Neural crest cell (in vitro differentiated cells): ENCODE results near the gene ASB18. TPM values are rescaled to one million over a fixed set of nuclear protein-coding genes. Genes with fewer than 3 reads are reported as not detected.

Experiments
- DNase-seq: peaks from one replicate; pipeline ENCODE4 v3.0.0; 2021; ENCODE audit warnings: low read depth, mixed read lengths, low spot score
- H3K27ac Mint-ChIP-seq: one replicate; pipeline ENCODE4 v1.8.0; 2021; ENCODE audit warnings: mild to moderate bottlenecking, mixed read lengths; ENCODE audit not compliant: unreplicated experiment
- H3K27me3 Mint-ChIP-seq: 2 replicates; pipeline ENCODE4 v1.8.0; 2021; ENCODE audit warnings: low read depth, mild to moderate bottlenecking, mixed read lengths
- H3K36me3 Mint-ChIP-seq: 2 replicates; pipeline ENCODE4 v1.8.0; 2021; ENCODE audit warnings: low read depth, mild to moderate bottlenecking, mixed read lengths
- H3K4me1 Mint-ChIP-seq: 2 replicates; pipeline ENCODE4 v1.8.0; 2021; ENCODE audit warnings: mixed read lengths
- H3K4me3 Mint-ChIP-seq: one replicate; pipeline ENCODE4 v1.8.0; 2021; ENCODE audit warnings: mild to moderate bottlenecking, mixed read lengths
- H3K9me3 Mint-ChIP-seq: 2 replicates; pipeline ENCODE4 v1.8.0; 2021; ENCODE audit warnings: mixed read lengths
- CTCF ChIP-seq: fragments of 200-600 bp; sonication (generic); conservative IDR thresholded peaks from 2 replicates; pipeline ENCODE4 v1.5.0; 2021; ENCODE audit warnings: antibody characterized with exemption, mild to moderate bottlenecking
- total RNA-seq: library from RNA; stranded (reverse); gene quantifications from 2 replicates; pipeline ENCODE4 v1.2.1, GENCODE V29; 2021

ASB18 gene
- total RNA-seq, 1 donor from 2014 or later, result not detected

- no peak for DNase-seq
- H3K4me1 Mint-ChIP-seq, result peaks cover 31% of the 10 kb centered on the region
- H3K27ac Mint-ChIP-seq, result no peak overlapping the region
- H3K27me3 Mint-ChIP-seq, result peaks cover 71% of the 10 kb centered on the region
- no peak for TF ChIP-seq CTCF
- H3K36me3 Mint-ChIP-seq, result peaks cover 3% of the 10 kb centered on the region
- H3K4me3 Mint-ChIP-seq, result no peak overlapping the region
- H3K9me3 Mint-ChIP-seq, result no peaks in the 10 kb centered on the region
These were observed 100.6 kb downstream of the ASB18 start for GRCh38 chr2:236163471-236164200.

DNA sequence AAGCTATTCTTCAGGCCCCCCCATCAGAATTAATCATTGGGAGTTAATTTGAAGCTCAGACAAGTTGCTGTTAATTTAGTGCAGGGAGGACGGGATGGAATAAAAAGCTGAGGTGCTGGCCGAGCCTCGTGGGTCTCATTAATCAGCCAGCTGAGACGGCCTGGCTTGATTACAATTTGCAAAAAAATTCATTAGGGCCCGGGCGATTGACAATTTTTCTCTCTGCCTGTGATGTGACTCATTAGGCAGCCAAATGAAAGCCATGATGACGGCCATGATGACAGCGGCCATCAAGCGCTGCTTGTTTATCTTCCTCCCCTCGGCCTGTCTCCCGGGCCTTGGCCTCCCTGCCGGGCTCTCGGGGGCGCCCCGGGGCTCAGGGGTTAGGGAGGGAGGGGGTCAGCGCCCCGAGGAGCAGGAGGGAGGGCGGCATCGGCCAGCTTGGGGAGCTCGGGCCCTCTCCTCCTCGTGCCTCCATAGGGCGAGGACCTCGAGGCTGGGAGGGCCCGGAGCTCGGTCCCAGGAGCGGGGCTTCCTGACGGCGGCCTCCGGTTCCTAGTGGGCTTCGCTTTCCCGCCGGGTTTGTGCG is 101.2 kb downstream of the ASB18 start:
- H3K36me3 Mint-ChIP-seq, result peaks cover 3% of the 10 kb centered on the region
- H3K4me3 Mint-ChIP-seq, result peak overlapping the region; percentile 75
- no peaks in the 10 kb centered on the region for H3K9me3 Mint-ChIP-seq

GRCh38 chr2:236162031-236162845 is 102.0 kb downstream of the ASB18 start:
- Mint-ChIP-seq H3K4me1 (peaks cover 35% of the 10 kb centered on the region), H3K36me3 (peaks cover 3% of the 10 kb centered on the region)

More for the DNA sequence above, 101.2 kb downstream of the ASB18 start:
- peaks cover 75% of the 10 kb centered on the region for H3K27me3 Mint-ChIP-seq
- no peak for TF ChIP-seq CTCF
- no peak overlapping the region for H3K27ac Mint-ChIP-seq
- H3K4me1 Mint-ChIP-seq, result peaks cover 35% of the 10 kb centered on the region
- no peak for DNase-seq

DNA sequence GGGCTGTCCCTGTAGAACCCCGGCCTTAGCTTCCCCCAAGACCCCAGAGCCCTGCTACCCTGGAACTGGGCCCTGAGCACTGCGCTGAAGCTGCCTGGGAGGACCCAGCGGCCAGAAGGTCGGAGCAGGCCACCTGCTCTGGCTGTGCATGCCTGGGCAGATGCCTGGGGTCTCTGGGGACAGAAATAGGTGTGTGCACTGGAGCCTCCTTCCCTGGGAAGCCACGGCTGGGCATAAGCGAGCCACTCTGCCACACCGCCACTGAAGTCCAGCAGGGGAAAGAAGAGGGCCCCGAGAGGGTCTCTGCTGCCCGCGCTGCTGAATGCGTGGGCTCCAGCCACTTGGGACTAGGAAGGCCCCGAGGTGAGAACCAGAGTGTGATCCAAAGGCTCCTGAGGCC is 102.7 kb downstream of the ASB18 start:
- Mint-ChIP-seq H3K27ac (no peak overlapping the region), H3K9me3 (no peaks in the 10 kb centered on the region), H3K27me3 (peaks cover 82% of the 10 kb centered on the region), H3K4me1 (peaks cover 31% of the 10 kb centered on the region), H3K36me3 (peaks cover 3% of the 10 kb centered on the region), H3K4me3 (peak overlapping the region; percentile 67)
- TF ChIP-seq CTCF, result no peak
- no peak for DNase-seq

More at GRCh38 chr2:236162031-236162845, 102.0 kb downstream of the ASB18 start:
- TF ChIP-seq CTCF, result no peak
- Mint-ChIP-seq H3K27me3 (peaks cover 82% of the 10 kb centered on the region), H3K9me3 (no peaks in the 10 kb centered on the region), H3K27ac (no peak overlapping the region), H3K4me3 (peak overlapping the region; percentile 75)
- DNase-seq, result no peak

GRCh38 chr2:236161082-236161462 is 103.1 kb downstream of the ASB18 start:
- H3K4me1 Mint-ChIP-seq, result peaks cover 26% of the 10 kb centered on the region
- peaks cover 77% of the 10 kb centered on the region for H3K27me3 Mint-ChIP-seq
- no peak overlapping the region for H3K27ac Mint-ChIP-seq
- no peak for TF ChIP-seq CTCF
- peaks cover under 1% of the 10 kb centered on the region for H3K36me3 Mint-ChIP-seq
- H3K9me3 Mint-ChIP-seq, result no peaks in the 10 kb centered on the region
- DNase-seq, result no peak
- H3K4me3 Mint-ChIP-seq, result peak overlapping the region; percentile 67
